DMS 273 (cell line): ENCODE measurements around the gene ABLIM1.

Experiments used
- DNase-seq: peaks from one replicate; lab custom pipeline; 2025; ENCODE audit not compliant: unreplicated experiment; lab: John Stamatoyannopoulos, UW

The ABLIM1 gene

DNA sequence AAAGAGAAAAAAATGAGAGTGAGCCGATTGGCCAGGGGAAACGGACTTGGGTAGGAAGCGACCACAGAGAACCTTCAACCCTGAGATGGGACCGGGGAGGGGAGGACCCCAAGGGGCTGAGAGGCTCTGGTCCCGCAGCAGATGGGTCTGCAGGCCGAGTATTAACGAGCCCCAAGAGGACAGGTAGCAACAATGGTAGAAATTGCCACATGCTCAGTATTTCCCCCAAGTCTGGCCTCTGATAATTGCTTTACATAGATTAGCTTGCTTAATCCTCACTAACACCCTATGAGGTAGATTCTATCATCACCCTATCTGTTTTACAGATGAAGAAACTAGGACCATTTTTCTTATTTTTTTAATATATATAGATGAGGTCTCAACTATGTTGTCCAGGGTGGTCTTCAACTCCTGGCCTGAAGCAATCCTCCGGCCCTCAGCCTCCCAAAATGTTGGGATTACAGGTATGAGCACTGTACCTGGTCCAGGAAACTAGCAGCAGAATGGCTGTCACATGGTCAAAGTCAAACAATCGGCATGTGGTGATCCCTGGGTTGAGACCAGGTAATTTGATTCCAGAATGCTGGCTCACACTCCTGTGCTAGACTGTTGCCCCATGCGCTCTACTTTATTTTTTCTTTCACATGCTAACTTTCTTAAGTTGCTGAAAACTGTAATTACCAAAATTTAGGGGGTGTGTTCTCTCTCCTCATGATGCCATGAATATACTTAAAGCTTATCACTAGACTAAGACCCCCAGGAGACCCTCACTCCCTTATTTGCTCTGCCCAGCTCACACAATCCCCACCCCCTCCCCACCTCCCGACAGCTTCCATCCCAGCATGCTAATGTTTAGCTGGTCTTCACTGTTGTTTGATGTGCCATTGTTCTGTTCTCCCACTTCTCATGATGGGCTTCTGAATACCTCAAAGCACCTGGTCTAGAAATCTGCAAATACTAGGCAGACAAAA, 185.9 kb downstream of the ABLIM1 start:
- DNase-seq: peak; percentile 16

DNA sequence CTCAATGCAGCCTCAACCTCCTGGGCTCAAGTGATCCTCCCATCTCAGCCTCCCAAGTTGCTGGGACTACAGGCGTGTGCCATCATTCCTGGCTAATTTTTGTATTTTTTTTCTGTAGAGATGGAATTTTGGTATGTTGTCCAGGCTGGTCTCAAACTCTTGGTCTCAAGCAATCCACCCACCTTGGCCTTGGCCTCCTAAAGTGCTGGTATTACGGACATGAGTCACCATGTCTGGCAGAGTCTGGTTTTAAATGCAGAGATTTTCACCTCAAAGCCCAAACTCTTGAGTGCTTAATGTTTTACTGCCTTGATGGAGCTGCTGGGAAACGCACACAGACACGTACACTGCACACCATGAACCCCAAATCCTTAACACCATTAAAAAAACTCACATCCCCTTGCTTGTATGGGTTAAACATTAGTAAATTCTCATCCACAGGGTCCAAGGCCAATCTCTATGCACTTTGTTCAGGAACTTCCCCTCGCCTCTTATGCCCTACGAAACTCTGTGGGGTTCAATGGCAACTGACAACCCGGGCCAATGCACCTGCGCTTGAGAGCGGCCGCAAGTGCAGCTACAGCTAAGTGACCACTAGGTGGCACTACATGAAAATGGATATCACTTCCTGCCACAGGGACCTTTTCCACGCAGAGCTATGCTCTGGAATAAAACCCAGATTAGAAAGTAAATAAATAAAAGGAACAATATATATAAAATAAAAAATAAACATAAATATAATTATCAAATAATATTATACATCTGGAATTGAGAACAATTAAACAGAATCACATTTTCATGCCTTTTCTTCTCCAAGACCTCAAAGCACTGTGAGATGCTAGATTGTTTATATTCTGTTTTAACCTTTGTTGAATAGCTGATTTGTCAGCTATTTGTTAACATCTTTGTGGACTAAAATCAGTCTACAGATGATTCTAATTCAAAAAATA, 186.8 kb downstream of the ABLIM1 start:
- peak; percentile 78 for DNase-seq

DNA sequence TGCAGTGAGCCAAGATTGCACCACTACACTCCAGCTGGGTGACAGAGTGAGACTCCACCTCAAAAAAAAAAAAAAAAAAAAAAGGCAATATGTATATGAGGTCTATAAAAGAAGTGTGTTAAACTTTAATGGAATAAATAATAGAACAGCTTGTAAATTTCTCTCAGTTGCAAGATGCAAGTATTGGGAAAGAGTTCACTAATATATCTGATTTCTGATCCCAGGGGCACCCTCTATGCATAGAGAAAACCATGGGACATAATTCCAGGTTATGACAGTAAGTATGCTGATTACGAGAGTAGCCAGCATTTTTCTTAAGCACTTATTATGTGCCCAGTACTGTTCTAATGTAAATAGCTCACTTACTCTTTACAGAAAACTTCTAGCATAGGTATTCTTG, 187.7 kb downstream of the ABLIM1 start:
- DNase-seq: no peak

DNA sequence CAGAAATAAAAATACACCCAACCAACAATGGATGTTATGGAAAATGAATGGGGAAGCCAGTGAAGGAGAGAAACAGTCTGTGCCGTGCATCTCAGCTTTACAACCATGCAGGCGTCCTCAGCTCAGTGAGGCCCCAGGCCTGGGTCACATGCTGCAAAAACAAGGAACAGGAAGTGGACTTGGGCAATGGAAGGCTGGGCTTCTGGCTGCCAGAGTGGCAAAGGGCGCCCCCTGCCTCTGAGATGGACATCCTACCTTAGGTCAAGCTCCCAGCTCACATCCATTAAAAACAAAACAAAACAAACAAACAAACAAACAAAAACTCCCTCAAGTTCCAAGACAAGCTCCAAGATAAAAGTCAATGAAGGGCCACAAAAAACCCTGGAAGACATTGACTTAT, 199.1 kb downstream of the ABLIM1 start:
- DNase-seq: peak; percentile 35

DNA sequence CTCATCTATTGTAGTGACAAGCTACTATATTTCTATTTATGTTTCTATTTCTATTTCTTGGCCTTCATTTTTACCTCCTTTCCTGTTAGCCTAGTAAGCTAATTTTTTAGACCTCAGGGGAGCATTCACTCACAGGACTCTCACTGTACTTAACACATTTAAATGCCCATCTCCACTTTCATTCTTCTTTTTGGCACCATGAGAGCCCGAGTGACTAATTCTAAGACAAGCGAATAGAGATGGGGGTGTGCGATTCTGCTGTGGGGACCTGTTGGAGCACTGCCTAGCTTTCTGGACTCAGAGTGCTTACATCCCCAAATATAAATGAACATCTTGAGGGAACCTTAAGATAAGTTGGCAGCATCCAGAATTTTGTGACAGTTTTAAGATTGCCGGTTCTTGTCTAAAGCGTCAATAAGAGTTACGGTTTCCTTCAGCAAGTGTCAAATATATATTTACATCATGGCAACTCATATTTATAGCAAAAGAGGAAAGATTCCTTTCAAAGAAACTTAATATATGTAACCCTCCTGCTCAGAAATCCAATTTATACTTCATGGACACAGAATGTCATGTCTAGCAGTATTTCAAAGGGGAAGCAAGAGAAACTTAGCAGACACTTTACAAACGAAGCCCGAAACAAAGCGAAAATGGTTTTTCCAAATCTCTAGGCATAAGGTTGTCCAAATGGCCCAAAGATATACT, 199.7 kb downstream of the ABLIM1 start:
- DNase-seq: no peak

DNA sequence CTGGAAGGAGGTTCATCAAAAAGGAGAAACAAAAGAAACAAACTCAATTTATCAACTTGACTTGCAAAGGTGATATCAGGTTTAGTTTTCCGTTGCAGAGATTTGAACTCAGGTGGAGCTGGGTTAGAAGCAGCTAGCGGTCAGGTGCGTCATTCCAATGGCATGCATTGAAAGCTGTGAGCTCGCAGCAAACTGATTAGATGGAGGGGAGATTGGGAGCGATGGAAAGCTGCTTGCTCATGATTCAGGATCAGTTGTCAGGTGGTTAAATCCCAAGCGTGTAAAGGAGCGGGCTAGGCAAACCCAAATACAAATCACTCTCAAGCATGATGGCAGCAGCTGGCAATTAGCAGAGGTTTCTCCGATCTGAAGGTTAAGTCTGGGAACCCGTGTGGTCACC, 204.5 kb downstream of the ABLIM1 start:
- no peak for DNase-seq

DNA sequence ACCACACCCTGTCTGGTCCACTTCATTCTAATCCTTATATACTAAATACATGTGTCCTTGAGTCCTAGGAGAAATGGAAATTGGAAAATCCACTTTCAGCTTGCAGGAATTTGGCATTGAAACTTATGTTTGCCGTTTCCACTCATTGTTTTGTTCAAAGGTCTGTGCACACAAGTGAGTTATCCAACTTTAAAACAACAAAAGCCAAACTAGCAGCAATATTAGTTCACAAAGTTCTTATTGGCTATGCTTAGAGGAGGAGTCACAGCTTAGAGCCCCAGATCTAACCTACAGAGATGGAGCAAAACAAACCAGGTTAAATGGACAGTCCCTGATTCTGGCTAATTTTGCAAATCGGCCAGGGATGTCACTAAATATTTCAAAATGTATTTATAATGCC, 209.2 kb downstream of the ABLIM1 start:
- DNase-seq: no peak

DNA sequence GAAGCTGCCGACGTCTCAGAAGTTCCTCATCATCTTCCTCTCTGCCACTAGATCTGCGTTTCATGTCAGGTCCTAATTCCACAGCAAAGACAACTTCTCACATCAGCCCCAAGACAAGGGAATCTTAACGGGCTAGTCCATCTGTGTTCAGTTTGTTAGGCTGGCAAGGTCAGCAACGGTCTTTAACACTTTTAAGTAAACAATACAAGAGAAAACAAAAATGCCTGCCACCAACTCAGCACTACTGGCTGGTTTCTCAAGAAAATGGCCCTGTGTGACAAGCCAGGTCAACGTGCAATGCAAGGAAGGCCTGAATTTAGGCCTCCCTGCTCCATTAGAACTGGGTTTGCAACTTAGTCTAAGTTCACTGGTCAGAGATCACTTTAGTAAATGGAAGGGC, 212.7 kb downstream of the ABLIM1 start:
- DNase-seq: no peak

DNA sequence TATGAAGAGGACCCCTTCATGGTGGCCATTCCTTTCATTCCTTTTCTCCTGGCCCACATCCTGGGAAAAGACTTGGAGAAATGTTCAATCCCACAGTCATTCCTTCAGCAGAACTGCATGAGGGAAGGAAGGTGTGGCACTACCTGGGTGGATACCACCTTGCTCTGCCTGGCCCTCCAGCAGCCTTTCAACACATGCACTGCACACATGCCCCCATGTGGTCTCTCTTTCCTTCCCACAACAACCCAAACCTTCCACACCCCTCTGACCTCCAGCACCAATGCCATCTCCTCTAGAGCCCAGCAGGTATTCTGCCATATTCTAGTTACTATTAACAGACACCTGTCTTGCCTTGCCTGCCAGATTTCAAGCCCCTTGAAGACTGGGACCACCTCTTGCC, 213.3 kb downstream of the ABLIM1 start:
- no peak for DNase-seq

DNA sequence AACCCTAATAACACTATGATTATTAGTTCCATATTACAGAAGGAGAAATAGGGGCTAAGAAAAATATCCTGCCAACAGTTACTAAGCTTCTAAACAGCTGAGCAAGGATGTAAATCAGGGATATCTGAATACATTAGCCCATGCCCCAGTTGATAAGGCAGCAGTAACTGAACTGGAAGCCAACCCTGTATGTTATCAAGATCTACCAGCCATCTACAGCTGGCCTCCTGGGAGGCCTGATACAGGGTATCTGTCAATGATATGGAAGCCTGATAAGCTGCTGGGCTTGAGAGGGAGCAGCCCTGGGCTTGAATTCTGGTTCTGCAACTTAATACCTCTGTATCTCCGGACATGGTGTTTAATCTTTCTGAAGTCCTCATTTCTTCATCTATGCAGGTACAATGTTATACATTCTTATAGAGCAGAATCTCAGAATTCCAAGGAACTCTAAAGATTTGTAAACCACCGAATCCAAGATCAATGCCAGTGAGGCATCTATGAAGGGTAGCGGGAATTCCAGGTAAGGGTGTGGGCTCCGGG, 215.9 kb downstream of the ABLIM1 start:
- no peak for DNase-seq

DNA sequence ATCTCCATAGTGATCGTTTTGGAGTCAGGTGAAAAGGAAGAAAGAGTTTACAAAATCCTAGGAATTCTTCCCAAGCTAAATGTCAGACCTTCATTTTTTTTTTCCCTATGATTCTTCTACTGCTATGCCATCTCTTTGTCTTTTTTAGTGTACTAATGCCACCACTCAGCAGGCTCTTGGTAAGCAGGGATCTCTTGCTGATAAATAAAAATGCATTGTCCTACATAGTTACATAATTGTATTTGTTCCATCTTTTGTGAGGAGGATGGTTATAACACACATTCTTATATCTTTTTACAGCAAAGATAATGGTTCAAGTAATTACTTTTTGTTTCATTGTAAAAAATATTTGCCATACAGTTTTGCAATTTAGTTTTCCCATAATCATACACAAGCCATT, 217.0 kb downstream of the ABLIM1 start:
- DNase-seq: no peak

DNA sequence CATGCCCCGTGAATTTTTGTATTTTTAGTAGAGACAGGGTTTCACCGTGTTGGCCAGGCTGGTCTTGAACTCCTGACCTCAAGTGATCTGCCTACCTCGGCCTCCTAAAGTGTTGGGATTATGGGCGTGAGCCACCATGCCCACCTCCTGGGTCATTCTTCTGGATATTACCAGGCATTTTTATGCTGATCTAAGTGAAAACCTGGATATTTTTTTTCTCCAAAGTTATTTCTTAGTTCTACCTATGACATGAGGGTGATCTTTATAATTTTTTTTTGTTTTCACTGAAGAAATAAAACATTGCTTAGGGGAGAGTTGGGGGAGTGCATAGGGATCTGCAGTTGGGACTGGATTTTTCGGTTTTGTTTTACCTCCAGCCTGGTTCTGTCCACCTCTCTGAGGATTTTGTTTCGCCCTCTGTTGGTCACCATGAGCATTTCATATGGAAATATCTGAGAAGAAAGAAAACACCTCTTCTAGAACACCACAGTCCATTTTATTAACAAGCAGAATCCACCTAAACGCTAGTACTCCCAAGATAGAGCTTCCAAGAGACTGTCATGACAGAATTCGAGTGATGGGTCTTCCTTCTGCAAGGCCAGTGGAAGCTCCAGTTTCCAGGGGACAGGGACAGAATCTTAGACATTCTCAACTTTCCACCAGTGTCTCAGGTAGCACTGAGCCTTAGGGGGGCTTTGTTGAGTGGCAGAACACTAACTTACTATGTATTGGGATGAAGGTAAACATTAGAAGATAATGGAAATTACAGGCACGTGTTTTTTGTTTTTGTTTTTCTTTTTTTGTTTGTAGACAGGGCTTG, 220.4 kb downstream of the ABLIM1 start:
- peak; percentile 22 for DNase-seq

DNA sequence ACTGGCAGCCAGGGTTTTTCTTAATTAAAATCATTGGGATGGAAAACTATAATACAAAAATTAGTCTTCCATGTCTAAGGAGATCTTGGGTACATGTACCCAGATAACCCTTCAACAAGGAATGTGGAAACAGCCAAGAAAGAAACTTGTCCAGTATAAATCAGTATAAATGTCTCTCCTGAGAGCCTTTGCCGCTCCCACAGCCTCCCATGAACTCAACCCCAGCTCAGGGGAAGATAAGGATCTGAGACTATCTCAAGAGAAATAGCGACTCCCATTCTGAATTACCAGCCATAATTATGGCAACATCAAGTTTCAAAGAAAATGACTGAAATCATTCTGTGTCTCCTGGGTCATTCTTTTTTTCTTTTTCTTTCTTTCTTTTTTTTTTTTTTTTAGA, 221.1 kb downstream of the ABLIM1 start:
- DNase-seq: no peak

DNA sequence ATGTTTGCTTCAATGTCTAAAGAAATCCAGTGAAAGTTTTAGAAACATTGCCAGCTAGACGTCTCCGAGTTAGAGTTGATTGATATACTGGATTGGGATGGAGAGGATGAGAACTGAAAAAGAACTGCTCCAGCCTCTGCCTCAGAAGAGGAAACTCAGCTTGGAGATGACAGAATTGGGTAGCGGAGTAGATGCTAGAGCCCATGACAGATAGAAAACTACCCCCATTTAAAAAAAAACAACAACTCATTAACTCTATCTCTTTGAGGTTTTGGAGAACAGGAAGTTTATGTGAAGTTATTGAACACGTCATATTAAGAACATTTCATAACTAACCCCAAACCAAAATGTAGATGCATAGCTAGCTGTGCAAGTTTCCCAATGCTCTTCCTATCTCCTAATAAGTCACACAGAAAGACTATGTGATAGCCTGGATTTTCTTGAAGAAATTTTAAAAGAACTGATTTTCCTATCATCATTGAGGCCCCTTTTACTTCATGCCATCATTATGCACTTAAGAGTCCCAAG, 225.4 kb downstream of the ABLIM1 start:
- DNase-seq: no peak

DNA sequence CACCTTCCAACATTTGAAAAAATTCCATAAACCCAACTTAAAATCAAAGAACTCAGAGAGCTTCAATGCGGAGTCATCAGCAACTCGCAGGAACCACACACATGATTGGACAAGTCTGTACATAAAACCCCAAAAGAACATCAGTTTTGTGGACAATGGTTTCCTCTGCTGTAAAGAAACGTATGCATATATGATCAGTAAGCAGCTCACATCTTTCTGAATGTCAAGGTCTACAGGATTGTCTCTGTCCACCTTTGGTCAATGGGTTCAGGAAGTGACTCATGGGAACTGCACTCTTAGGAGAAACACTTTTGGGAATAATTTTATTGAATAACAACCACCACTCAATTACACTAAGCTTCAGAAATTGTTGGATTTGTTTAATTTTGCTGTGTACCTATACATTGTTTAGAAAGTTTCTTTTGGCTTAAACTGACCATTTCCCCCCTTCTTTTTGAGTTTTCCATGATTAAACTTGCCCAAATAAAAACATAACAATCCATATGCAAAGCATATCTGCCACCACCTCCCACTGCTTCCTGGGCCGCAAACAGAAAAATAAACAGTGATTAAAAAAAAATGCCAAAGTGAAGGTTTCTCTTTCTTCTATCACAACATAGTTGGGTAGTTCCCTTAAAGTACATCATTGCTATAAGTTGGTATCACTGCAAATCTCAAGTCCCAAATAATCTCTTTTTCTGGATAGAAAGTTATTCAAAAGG, 226.5 kb downstream of the ABLIM1 start:
- DNase-seq: no peak

DNA sequence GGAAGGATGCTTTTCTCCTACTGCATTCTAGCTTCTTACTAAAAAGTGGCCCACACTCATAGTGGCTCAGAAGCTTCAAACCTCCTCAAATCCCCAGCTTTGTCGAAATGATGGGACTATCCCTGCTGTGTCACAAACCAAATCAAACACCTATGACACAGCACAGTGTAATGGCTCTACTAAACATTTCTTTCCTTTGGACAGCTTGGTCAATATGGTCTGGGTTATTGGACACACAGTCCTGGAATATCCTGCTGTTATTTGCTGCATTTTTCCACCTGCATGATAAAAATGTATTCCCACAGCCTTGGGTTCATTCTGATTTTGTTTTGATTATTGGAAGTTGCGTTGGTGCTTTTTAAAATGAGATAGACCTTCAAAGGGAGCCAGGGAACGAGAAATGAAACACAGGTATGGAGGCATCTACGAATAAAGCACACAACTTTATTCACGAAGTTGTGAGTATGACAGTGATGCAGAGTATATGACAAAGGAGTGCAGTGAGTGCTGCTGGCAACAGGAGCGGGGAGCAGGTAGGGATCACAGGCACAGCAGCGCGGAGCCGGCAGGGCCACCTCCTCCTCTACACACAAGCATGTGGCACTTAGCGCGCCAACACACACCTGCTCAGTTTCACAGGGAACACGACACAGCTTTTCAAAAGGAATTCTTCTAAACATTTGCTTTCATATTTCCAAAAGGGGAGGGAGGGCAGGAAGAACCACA, 227.2 kb downstream of the ABLIM1 start:
- no peak for DNase-seq

DNA sequence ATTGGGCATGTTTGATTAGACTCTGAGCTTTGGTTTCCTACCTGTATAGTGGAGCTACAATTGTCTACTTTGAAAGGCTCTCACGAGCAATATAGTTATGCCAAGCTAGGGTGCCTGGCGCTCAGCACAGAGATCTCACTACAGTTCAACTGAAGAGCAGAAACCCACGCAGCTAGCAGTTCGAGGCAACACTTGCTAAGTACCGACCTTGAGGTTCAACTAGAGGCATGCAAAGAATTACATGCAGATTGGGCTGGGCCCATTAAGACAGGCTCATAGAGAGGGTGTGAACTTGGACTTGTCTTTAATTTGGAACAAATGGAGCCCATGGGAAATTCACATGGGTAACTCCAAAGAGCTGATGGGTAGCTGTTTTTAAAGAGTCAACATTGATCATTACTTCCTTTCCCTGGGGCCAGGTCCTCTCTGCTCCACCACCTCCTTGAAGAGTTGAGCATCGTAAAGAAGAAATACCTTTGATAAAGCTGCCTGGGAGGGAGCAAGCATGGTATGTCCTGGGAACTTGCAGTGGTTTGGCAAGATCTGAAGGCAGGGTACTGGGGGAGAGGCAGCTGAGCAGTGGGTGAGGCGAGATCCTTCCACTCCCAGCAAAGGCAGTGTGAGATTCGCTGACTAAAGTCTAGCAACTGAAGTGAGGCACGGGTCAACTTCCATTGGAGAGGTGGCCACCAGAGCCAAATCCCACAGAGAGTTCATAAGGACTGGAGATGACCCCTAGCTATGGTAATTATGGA, 228.3 kb downstream of the ABLIM1 start:
- DNase-seq: no peak
